CD4-positive, alpha-beta T cell treated with Interleukin-4 for 4 hours (primary cell): Measurements from ENCODE around the gene CYBC1.
"Not testable (repeated sequence)": the region's sequence is repeated elsewhere in the genome, so short reads cannot be mapped to it uniquely, and the experiment has no call there.

Experiments used
- DNase-seq: peaks from one replicate; pipeline ENCODE4 v3.0.0-alpha.2; 2020

Gene CYBC1

GRCh38 chr17:82432017-82432416, 18.5 kb downstream of the CYBC1 start:
- DNase-seq: no peak

GRCh38 chr17:82429824-82430223, 20.7 kb downstream of the CYBC1 start:
- no peak for DNase-seq

GRCh38 chr17:82428546-82428945, 22.0 kb downstream of the CYBC1 start:
- DNase-seq: no peak

GRCh38 chr17:82424863-82425159, 25.7 kb downstream of the CYBC1 start:
- DNase-seq: no peak

- DNase-seq: peak; percentile 49
Observed at GRCh38 chr17:82424001-82424862, 26.3 kb downstream of the CYBC1 start.

GRCh38 chr17:82419540-82419939, 31.0 kb downstream of the CYBC1 start:
- DNase-seq: peak; percentile 31

GRCh38 chr17:82418001-82418986, 32.3 kb downstream of the CYBC1 start, which contains the start of the genes HEXD and OGFOD3:
Gene HEXD, plus strand, starts transcription at chr17:82418347. Its CDS starts 1,453 bp downstream, at chr17:82419800.
Gene OGFOD3, minus strand, starts transcription at chr17:82418586. Its CDS starts 101 bp downstream, at chr17:82418485.
- peak; percentile 78 for DNase-seq

GRCh38 chr17:82416771-82417170, 33.8 kb downstream of the CYBC1 start:
- DNase-seq: no peak

- DNase-seq: no peak
Observed at GRCh38 chr17:82416264-82416663, 34.3 kb downstream of the CYBC1 start.

- DNase-seq: no peak
Observed at GRCh38 chr17:82415786-82416185, 34.8 kb downstream of the CYBC1 start.

GRCh38 chr17:82415336-82415735, 35.2 kb downstream of the CYBC1 start:
- no peak for DNase-seq

- DNase-seq: peak; percentile 62
Observed at GRCh38 chr17:82414548-82415281, 35.8 kb downstream of the CYBC1 start.

GRCh38 chr17:82412535-82413520, 37.7 kb downstream of the CYBC1 start:
- no peak for DNase-seq

- DNase-seq: not testable (repeated sequence)
Observed at GRCh38 chr17:82412081-82412480, 38.5 kb downstream of the CYBC1 start.

GRCh38 chr17:82411396-82412053, 39.0 kb downstream of the CYBC1 start:
- no peak for DNase-seq

- no peak for DNase-seq
Observed at GRCh38 chr17:82410014-82410716, 40.4 kb downstream of the CYBC1 start.

- DNase-seq: no peak
Observed at GRCh38 chr17:82408938-82409318, 41.6 kb downstream of the CYBC1 start.

- no peak for DNase-seq
Observed at GRCh38 chr17:82408288-82408937, 42.1 kb downstream of the CYBC1 start.

GRCh38 chr17:82407255-82407654, 43.3 kb downstream of the CYBC1 start:
- no peak for DNase-seq
